NCI-H1048 (cell line): Measurements from ENCODE around the gene IRS4.
A peak's percentile ranks its signal among the peaks of the same experiment; 100 is the strongest.

Experiments
- DNase-seq: peaks from one replicate; lab custom pipeline; 2025; lab: John Stamatoyannopoulos, UW

The IRS4 gene

GRCh38 chrX:108736509-108737479 is at the start of gene IRS4:
IRS4 (minus strand) TSS chrX:108736563.
- DNase-seq: peak; percentile 7

DNA sequence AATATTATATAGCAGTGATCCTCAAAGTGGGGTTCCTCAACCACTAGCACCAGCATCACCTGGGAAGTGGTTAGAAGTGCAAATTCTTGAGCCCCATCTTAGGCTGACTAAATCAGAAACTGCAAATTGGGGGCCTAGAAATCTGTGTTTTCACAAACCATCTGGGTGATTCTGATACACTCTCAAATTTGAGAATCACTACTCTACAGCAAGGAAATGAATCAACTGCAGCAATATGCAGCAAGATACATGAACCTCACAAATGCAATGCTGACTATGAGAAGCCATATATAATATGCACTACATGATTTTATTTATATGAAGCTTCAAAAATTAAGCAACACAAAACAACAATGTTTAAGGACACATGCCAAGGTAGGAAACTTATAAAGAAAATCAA is 36.2 kb upstream of the IRS4 start:
- DNase-seq: no peak

GRCh38 chrX:108763559-108763958 is 27.2 kb upstream of the IRS4 start:
- no peak for DNase-seq

DNA sequence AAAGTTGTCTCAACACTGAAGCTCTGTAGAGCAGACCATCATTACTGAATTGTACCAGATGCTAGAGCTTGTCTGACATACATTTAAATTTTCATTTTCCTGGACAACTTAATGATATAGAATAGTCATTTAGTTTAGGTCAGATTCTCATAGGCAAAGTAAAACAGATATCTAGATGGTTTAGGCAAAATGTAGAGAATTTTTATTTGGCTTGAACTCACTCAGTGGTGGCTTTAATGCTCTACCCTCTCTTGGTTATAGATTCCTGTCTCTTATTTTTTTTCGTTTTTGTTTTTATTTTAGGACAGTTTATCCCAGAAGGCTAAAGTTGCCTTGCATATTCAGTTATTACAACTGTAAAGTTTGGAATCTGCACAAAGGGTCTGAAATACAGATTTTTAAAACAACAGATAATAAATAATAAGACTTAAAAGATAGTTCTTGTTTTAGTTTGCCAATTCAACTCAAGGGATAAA is 4.0 kb upstream of the IRS4 start:
- DNase-seq: no peak

GRCh38 chrX:108737754-108738153 is 1.4 kb upstream of the IRS4 start:
- no peak for DNase-seq

DNA sequence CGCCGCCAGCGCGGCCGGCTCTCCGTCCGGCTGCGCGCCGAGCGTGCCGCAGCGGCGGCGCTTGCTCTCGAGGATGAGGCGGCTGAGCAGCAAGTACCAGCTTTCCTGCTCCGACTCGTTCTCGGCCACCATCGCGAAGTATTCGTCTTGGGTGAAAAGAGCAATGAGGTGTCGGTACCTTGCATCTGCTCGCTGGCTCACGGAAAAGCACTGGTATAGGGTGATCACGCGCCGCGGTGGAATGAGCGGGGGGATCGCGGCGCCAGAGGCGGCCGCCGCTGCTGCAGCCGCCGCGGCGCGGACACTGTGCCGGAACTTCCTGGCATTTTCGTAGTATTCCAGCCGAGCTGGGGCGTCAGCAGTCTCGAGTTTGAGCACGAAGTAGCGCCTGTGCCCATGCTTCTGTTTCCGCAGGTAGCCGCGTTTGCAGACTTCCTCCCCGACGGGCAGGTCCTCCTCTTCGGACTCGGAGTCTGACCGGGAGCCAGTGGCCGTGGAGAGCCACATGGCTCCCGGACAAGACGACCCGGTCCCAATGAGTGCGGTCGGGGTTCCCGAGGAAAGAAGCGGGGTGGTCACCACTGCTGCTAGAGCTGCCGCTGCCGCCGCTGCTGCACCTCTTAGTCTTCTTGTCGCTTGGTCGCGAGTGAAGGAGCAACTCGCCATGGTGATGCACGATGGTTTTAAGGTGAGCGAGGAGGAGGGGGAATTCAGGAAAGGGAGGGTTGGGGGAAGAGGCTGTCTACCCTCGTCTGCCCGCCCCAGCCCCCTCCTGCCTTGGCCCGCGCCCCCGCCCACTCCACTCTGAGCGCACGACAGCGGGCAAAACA is 469 bp downstream of the IRS4 start:
- no peak for DNase-seq

DNA sequence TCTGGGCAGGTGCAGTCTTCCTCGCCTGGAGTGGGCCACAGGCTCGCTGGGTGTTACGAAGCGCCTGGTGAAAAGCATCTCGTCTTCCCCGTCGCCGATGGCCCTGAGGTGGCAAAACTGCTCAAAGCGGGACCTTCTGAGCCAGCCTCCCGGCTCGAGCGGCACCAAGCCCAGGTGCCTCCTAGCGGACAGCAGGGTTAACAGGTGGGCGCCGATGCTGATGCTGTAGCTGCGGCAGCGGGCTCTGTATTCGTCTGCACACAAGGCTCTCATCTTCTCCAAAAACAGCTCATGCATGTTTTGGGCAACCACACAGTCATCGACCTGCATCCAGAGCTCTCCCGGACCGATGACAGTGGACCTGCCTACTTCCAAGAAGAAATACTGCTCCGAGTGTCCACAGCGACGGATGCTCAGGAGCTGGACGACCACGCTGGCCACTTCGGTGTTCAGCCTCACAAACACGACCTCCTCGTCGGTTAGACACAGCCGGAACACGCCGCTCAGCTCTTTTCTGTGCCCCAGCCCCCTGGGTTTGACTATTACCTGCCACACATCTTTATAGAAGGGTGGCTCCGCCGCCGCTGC is 1.2 kb downstream of the IRS4 start:
- DNase-seq: no peak

DNA sequence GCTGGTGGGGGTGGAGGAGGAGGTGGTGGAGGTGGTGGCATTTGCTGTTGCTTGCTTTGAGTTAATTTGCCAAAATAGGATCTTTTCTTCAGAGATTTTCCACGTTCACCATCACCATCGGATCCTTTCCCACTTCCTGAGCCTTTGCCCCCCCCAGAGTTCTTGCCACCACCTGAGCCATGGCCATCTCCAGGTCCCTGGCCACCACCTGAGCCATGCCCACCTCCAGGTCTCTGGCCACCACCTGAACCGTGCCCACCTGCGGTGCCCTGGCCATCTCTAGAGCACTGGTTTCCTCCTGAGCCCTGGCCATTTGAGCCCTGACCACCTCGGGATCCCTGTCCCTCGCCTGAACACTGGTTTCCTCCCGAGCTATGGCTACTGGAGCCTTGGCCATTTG is 1.9 kb downstream of the IRS4 start:
- no peak for DNase-seq

DNA sequence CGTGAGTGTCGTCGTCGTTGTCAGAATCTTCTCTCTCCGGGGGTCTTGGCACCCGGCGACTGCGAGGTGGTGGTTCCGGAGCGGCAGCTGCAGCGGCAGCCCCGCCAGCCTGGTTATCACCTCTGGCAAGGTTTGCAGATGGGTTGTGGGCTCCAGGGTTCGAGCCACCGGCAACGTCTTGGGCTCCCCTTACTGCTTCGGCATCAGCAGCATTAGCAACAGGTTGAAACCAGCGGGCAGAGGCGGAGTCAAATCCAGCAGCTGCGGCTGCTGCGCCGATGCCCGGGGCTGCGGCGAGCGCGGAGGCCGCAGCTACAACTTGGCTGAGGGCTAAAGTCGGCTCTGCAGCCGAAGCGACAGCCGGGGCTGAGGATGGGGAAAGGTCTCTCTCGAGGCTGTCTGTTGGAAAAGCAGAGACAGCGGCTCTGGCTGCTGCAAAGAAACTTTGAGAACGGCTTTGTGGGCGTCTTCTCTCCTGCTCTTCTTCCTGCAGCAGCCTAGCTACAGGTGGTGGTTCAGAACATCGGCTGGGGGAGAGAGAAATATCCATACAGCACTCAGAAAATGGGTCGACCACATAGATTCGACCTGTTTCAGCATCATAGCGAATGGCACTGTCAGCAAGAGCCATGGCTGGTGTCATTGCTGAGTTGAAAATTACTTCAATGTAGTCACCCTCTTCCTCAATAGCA is 3.6 kb downstream of the IRS4 start:
- DNase-seq: no peak

DNA sequence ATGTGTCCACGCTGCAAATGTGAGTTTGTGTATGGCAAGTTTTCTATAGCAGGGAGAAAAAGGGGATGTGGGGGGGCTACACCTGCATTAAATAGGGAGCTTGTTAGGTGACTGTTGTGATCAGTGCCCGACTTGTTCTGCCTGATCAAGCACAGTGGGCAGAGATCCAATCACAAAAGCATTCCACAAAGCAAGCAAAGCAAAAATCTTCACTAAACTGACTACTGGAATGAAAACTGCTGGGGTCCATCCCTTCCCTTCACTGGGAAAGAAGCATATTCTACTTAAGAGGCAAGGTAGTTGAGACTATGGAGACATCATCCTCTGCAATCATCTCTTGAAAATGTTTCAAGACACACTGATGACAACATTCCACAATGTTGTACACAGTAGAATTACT is 5.2 kb downstream of the IRS4 start:
- no peak for DNase-seq

GRCh38 chrX:108726748-108727147 is 9.6 kb downstream of the IRS4 start:
- DNase-seq: no peak

GRCh38 chrX:108722561-108722960 is 13.8 kb downstream of the IRS4 start:
- no peak for DNase-seq

- DNase-seq: no peak
Observed at GRCh38 chrX:108712886-108713285, 23.5 kb downstream of the IRS4 start.

GRCh38 chrX:108704839-108705238 is 31.5 kb downstream of the IRS4 start:
- no peak for DNase-seq

- DNase-seq: no peak
Observed at GRCh38 chrX:108702530-108702929, 33.8 kb downstream of the IRS4 start.

- no peak for DNase-seq
Observed at GRCh38 chrX:108701633-108702032, 34.7 kb downstream of the IRS4 start.

DNA sequence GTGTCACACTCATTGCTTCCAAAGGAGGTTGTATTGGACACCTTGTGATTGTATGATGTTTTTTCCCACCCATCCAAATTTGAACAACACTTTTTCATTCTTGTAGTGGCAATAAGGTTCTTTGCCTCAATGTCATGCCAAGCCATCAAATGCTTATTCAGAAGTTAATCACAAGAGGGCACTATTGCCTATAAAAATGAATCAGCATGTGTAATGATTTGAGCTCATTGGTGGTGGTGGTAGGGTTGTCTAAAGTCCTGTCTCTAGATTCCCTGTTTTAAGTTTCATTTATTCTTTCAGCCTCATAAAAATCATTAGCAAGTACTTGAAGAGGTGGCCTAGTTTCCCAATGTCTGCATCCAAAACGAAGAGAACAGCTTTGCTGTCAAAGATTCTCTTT is 37.0 kb downstream of the IRS4 start:
- DNase-seq: no peak

DNA sequence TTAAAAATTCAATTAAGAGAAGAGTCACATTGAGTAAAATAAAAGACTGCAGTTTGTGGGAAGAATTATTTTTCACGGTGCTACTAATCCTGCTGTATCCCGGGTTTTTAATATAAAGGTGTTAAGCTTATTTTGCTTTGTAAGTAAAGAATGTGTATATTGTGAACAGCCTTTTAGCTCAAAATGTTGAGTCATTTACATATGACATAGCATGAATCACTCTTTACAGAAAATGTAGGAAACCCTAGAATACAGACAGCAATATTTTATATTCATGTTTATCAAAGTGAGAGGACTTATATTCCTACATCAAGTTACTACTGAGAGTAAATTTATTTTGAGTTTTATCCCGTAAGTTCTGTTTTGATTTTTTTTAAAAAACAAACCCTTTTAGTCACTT is 39.7 kb downstream of the IRS4 start:
- no peak for DNase-seq
